A673 (cell line): Measurements from ENCODE around the gene USH1G. TPM values are rescaled to one million over a fixed set of nuclear protein-coding genes. Genes with fewer than 3 reads are reported as not detected.
A peak's percentile ranks its signal among the peaks of the same experiment; 100 is the strongest.

Experiments used
- BruUV-seq: library from RNA; stranded (reverse); fragments of 400-500 nt; replicated peaks from 2 replicates; lab custom pipeline; 2021; lab: Mats Ljungman, UMichigan
- CTCF ChIA-PET: fragments of 300-600 bp; sonication (Branson Sonifier 250); formaldehyde crosslinking; loops from one replicate; lab custom pipeline; 2022; ENCODE audit warnings: antibody characterized with exemption; lab: Charles Lee
- POLR2A ChIA-PET: fragments of 300-600 bp; sonication (Branson Sonifier 250); formaldehyde crosslinking; loops from one replicate; lab custom pipeline; 2022; ENCODE audit warnings: antibody characterized with exemption; ENCODE audit not compliant: low non-redundant PET; lab: Charles Lee
- DNase-seq: peaks from one replicate; pipeline ENCODE4 v3.0.0-alpha.2; 2015; ENCODE audit warnings: low spot score
- H3K27ac ChIP-seq: fragments of 200-600 bp; sonication (generic); 2 replicates; pipeline ENCODE4 v1.5.1; 2016; ENCODE audit warnings: mixed run types, low read depth, mild to moderate bottlenecking, mixed read lengths, antibody characterized with exemption, low read length; ENCODE audit not compliant: poor library complexity, severe bottlenecking
- H3K27me3 ChIP-seq: fragments of 200-600 bp; sonication (generic); replicated peaks from 2 replicates; pipeline ENCODE4 v1.6.1; 2017; ENCODE audit warnings: mixed run types, low read depth, mild to moderate bottlenecking, mixed read lengths, antibody characterized with exemption, low read length; ENCODE audit not compliant: insufficient read depth, poor library complexity
- H3K36me3 ChIP-seq: fragments of 200-600 bp; sonication (generic); 2 replicates; pipeline ENCODE4 v1.6.1; 2016; ENCODE audit warnings: mixed run types, mild to moderate bottlenecking, mixed read lengths, antibody characterized with exemption, low read length; ENCODE audit not compliant: insufficient read depth, poor library complexity, severe bottlenecking
- H3K4me1 ChIP-seq: fragments of 200-600 bp; sonication (generic); 2 replicates; pipeline ENCODE4 v1.6.1; 2017; ENCODE audit warnings: mixed run types, mild to moderate bottlenecking, mixed read lengths, antibody characterized with exemption, low read length; ENCODE audit not compliant: insufficient read depth, poor library complexity, severe bottlenecking
- H3K4me3 ChIP-seq: fragments of 200-600 bp; sonication (generic); 2 replicates; pipeline ENCODE4 v1.5.1; 2016; ENCODE audit warnings: low read depth, mixed run types, mild to moderate bottlenecking, mixed read lengths, low read length; ENCODE audit not compliant: poor library complexity, severe bottlenecking
- H3K9me3 ChIP-seq: fragments of 200-600 bp; sonication (generic); 2 replicates; pipeline ENCODE4 v1.6.1; 2016; ENCODE audit warnings: mixed run types, low read depth, mild to moderate bottlenecking, mixed read lengths, antibody characterized with exemption, low read length; ENCODE audit not compliant: poor library complexity, severe bottlenecking
- EZH2 ChIP-seq: fragments of 200-600 bp; sonication (generic); IDR thresholded peaks from 2 replicates; pipeline ENCODE4 v1.6.1; 2017; ENCODE audit warnings: borderline replicate concordance, low read depth, mild to moderate bottlenecking, mixed read lengths, antibody characterized with exemption, low read length; ENCODE audit not compliant: poor library complexity, severe bottlenecking
- intact Hi-C: fragments of 100-400 bp; cut with micrococcal nuclease; formaldehyde crosslinking; loops from one replicate; pipeline ENCODE4 v1.10.0; 2022; ENCODE audit not compliant: unreplicated experiment
- total RNA-seq: library from RNA; stranded (reverse); gene quantifications from 2 replicates; pipeline ENCODE4 v1.2.3, GENCODE V29; 2021
- TF ChIP-seq, protein P1 (sequence below): fragments of 300-800, 200-600 bp; sonication (generic); conservative IDR thresholded peaks from 2 replicates; pipeline ENCODE4 v1.5.1; 2017; ENCODE audit warnings: low read depth, mild to moderate bottlenecking, antibody characterized with exemption, low read length, moderate library complexity, mixed read lengths

The USH1G gene
- total RNA-seq, 1 experiment from 2014 or later: not detected

DNA sequence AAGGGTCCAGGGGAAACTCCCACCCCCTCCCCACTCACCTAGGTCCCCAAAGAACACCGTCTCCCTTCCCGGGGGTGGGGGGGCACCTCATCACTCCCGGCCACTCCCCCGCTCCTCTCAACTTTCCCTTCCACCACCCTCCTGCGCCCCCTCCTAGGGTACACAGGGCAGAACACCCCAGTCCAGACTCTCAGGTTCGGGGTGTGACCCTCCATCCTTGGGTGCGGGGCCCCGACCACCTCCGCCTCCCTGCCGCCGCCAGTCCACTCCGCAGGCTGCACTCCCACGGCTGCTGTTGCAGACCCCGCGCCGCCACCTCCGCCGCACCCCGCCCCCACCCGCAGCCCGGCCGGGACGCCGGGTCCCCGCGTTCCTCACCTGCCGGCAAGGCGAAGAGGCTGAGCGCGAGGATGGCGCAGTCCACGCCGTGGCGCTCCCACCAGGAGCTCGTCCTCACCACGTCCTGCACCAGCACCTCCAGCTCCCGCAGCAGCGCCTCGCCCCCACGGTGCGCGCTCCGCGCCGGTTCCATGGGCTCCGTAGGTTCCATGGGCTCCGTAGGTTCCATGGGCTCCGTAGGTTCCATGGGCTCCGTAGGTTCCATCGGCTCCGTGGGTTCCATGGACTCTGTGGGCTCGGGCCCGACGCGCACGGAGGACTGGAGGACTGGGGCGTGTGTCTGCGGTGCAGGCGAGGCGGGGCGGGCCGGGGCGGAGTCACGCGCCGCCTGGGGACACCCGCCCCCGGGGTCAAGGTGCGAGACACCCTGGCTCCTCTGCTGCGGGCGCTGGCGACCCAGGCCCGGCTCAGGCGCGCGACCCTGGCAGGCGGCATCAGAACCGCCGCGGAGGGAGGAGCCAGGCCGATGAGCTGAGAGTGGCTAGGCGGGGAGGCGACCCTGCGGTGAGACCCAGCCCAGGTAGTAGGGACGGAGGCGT lies 29.8 kb downstream of the USH1G start, which contains the start of gene FADS6:
Gene FADS6 (minus strand): TSS at position 660 of the 938 bp plus-strand sequence. CDS start 38 bp downstream, at position 622.
- POLR2A ChIA-PET: interaction anchor here (0.6 kb wide), 1 partner anchor 807 kb away, joined by 3 read pairs; no protein-coding TSS in a partner anchor
- intact Hi-C loops: no loop called here

DNA sequence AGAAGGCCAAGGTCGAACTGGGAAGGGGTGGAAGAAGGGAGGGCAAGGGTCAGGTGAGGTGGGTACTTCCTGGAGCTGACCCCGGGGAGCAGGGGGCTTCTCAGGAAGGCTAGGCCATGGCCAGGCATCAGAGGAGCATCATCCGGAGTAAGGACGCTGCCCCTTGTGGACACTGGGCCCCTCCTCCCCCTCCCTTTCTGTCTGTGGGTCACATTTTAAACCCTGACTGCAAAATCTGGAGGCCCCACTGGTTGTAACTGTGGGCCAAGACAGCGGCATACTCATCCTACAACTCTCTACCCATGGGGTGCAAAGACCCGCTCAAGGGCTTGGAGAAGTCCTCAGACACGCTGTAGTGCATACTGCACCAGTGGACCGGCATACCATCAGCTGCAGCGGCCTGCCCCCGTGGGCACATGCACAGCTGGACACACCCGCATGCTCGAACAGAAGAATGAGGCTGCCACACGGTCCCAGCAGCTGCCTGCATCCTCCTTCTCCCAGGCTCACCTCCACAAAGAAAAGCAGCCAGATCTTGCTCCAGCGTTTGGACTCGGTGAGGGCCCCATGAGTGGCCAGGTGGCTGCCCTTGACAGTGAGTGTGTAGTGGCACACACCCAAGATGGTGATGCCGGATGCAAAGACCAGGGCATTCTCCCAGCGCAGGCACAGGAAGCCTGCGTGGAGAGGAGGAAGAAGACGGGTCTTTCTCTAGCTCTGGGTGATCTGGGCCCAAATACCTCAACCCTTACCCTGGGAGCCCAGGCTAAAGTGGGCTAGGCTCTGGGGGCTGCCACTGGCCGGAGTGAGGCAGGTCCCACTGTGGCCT lies 30.8 kb downstream of the USH1G start:
- H3K9me3 ChIP-seq: no peaks in the 10 kb centered on the region
- BruUV-seq: no TSS peak
- ChIA-PET POLR2A (no interaction called here), CTCF (no interaction called here)
- no peak for DNase-seq
- H3K27ac ChIP-seq: no peak overlapping the region
- H3K27me3 ChIP-seq: peaks cover 69% of the 10 kb centered on the region
- intact Hi-C loops: no loop called here
- no peak for TF ChIP-seq EZH2
- TF ChIP-seq, protein P1, sequence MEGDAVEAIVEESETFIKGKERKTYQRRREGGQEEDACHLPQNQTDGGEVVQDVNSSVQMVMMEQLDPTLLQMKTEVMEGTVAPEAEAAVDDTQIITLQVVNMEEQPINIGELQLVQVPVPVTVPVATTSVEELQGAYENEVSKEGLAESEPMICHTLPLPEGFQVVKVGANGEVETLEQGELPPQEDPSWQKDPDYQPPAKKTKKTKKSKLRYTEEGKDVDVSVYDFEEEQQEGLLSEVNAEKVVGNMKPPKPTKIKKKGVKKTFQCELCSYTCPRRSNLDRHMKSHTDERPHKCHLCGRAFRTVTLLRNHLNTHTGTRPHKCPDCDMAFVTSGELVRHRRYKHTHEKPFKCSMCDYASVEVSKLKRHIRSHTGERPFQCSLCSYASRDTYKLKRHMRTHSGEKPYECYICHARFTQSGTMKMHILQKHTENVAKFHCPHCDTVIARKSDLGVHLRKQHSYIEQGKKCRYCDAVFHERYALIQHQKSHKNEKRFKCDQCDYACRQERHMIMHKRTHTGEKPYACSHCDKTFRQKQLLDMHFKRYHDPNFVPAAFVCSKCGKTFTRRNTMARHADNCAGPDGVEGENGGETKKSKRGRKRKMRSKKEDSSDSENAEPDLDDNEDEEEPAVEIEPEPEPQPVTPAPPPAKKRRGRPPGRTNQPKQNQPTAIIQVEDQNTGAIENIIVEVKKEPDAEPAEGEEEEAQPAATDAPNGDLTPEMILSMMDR: no peak
- no peaks in the 10 kb centered on the region for H3K4me1 ChIP-seq
- no peaks in the 10 kb centered on the region for H3K36me3 ChIP-seq
- H3K4me3 ChIP-seq: no peak overlapping the region

More for the DNA sequence above, 29.8 kb downstream of the USH1G start, which contains the start of gene FADS6:
- Histone ChIP-seq H3K4me1 (no peaks in the 10 kb centered on the region), H3K4me3 (peak within 1 kb of the TSS; percentile 25), H3K27me3 (peaks cover 74% of the 10 kb centered on the region), H3K9me3 (no peaks in the 10 kb centered on the region), H3K36me3 (no peaks in the 10 kb centered on the region), H3K27ac (no peak within 1 kb of the TSS)
- CTCF ChIA-PET: no interaction called here
- no peak for DNase-seq
- no TSS peak for BruUV-seq
- TF ChIP-seq EZH2: peak; percentile 97
- TF ChIP-seq, protein P1: no peak

DNA sequence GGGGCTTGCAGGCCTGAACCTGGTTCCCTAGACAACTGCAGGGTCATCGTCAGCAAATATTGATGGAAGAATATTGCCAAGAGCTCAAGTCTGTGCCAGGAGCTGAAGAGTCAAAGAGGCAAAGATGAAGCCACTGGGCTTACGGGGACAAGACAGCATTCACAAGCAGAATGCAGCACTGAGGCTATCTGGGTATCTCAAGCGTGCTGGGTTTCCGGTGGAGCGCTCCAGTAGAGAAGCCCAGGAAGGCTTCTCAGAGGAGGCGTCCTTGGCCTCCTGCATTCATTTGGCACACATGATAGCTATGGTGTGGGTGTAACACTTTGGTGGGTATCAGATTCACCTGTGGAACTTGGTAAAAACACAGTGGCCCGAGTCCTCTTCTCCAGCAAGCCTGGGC lies 32.5 kb downstream of the USH1G start:
- no peak for DNase-seq
- no peaks in the 10 kb centered on the region for H3K4me1 ChIP-seq
- ChIA-PET CTCF (no interaction called here), POLR2A (no interaction called here)
- H3K36me3 ChIP-seq: no peaks in the 10 kb centered on the region
- no peak overlapping the region for H3K27ac ChIP-seq
- BruUV-seq: no TSS peak
- no peak overlapping the region for H3K4me3 ChIP-seq
- H3K9me3 ChIP-seq: no peaks in the 10 kb centered on the region
- intact Hi-C loops: no loop called here
- TF ChIP-seq, protein P1: no peak
- no peak for TF ChIP-seq EZH2
- H3K27me3 ChIP-seq: peaks cover 55% of the 10 kb centered on the region
